ENCODE results near the gene ACTA1.
"Not testable (repeated sequence)": the region's sequence is repeated elsewhere in the genome, so short reads cannot be mapped to it uniquely, and the experiment has no call there.

Gene ACTA1

GRCh38 chr1:229428256-229428655 lies 5.6 kb downstream of the ACTA1 start:
- no peak for TF ChIP-seq CTCF (IDR thresholded peaks at IDR 0.05; ENCODE audit: low read depth, low read length, missing control alignments)
- H3K4me3 ChIP-seq (ENCODE audit: low read depth, low read length) = no peak overlapping the region
- in situ Hi-C loops (cut with HindIII; ENCODE audit: low pct_ligation_motif_present, low sequenced_read_pairs) = no loop called here
- H3K27me3 ChIP-seq (replicated peaks) = peaks cover 30% of the 10 kb centered on the region
- DNase-seq = no peak
- H3K27ac ChIP-seq = no peak overlapping the region
- no peaks in the 10 kb centered on the region for H3K36me3 ChIP-seq (replicated peaks)

- peaks cover 23% of the 10 kb centered on the region for H3K27me3 ChIP-seq (replicated peaks)
- no peak for TF ChIP-seq CTCF (IDR thresholded peaks at IDR 0.05; ENCODE audit: low read depth, low read length, missing control alignments)
- no peak overlapping the region for H3K27ac ChIP-seq
- no peak for DNase-seq
- H3K4me3 ChIP-seq (ENCODE audit: low read depth, low read length) = no peak overlapping the region
- in situ Hi-C loops (cut with HindIII; ENCODE audit: low pct_ligation_motif_present, low sequenced_read_pairs) = no loop called here
- no peaks in the 10 kb centered on the region for H3K36me3 ChIP-seq (replicated peaks)
Observed at GRCh38 chr1:229427572-229427971, 6.3 kb downstream of the ACTA1 start.

- in situ Hi-C loops (cut with HindIII; ENCODE audit: low pct_ligation_motif_present, low sequenced_read_pairs) = no loop called here
- Histone ChIP-seq H3K27ac (no peak overlapping the region), H3K36me3 (replicated peaks) (no peaks in the 10 kb centered on the region), H3K4me3 (ENCODE audit: low read depth, low read length) (no peak overlapping the region), H3K27me3 (replicated peaks) (peaks cover 7% of the 10 kb centered on the region)
- TF ChIP-seq CTCF (IDR thresholded peaks at IDR 0.05; ENCODE audit: low read depth, low read length, missing control alignments) = no peak
- no peak for DNase-seq
Observed at GRCh38 chr1:229425564-229426159, 8.2 kb downstream of the ACTA1 start.

DNA sequence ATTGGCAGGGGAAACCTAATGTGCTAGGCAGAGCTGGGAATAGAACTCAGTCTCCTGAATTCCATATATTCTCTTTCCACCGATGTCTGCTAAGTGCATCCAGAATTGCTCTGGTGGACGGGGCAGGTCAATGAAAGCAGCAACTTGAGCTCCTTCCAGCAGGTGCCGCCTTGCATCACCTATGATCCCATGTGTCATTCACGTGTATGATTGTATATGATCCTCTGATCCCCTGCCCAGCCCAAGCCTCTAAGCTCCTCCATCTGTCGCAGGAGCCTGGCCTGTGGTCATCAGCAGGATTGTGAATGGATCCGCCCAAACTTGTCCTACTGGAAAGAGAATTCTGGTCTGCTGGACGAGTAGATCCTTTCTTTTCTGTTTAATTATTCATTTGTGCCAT lies 13.1 kb downstream of the ACTA1 start:
- Histone ChIP-seq H3K27ac (no peak overlapping the region), H3K4me3 (ENCODE audit: low read depth, low read length) (no peak overlapping the region), H3K36me3 (replicated peaks) (no peaks in the 10 kb centered on the region), H3K27me3 (replicated peaks) (no peaks in the 10 kb centered on the region)
- DNase-seq = no peak
- no peak for TF ChIP-seq CTCF (IDR thresholded peaks at IDR 0.05; ENCODE audit: low read depth, low read length, missing control alignments)
- in situ Hi-C loops (cut with HindIII; ENCODE audit: low pct_ligation_motif_present, low sequenced_read_pairs) = no loop called here

DNA sequence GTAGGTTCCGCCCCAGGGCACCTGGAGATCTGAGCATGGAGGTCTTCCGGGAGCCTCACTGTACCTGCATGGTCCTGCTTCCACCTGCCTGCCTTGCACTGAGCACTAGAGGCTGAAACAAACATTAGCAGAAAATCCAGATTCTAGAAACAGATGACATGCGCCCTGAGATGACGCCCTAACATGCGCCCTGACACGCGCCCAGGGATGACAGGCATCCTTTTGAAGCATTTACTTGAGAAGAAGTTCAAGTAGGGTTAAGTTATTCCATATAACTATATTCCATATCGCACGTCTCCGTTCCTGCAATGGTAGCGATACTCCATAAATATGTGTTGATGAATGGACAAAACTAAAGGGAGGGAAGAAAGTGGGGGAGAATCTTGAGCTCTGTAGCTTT lies 13.7 kb downstream of the ACTA1 start:
- DNase-seq = no peak
- Histone ChIP-seq H3K36me3 (replicated peaks) (no peaks in the 10 kb centered on the region), H3K27me3 (replicated peaks) (no peaks in the 10 kb centered on the region), H3K27ac (no peak overlapping the region), H3K4me3 (ENCODE audit: low read depth, low read length) (no peak overlapping the region)
- TF ChIP-seq CTCF (IDR thresholded peaks at IDR 0.05; ENCODE audit: low read depth, low read length, missing control alignments) = no peak
- in situ Hi-C loops (cut with HindIII; ENCODE audit: low pct_ligation_motif_present, low sequenced_read_pairs) = no loop called here

DNA sequence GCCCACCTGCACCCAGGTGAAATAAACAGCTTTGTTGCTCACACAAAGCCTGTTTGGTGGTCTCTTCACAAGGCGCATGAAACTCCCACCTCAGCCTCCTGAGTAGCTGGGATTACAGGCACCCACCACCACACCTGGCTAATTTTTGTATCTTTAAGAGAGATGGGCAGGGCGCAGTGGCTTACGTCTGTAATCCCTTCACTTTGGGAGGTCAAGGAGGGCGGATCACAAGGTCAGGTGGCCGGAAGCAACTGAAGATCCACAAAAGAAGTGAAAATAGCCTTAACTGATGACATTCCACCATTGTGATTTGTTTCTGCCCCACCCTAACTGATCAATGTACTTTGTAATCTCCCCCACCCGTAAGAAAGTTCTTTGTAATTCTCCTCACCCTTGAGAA lies 15.3 kb downstream of the ACTA1 start:
- H3K27ac ChIP-seq; in situ Hi-C loops (cut with HindIII; ENCODE audit: low pct_ligation_motif_present, low sequenced_read_pairs); DNase-seq; H3K27me3 ChIP-seq (replicated peaks); H3K36me3 ChIP-seq (replicated peaks); H3K4me3 ChIP-seq (ENCODE audit: low read depth, low read length): not testable (repeated sequence)

- DNase-seq = not testable (repeated sequence)
Observed at GRCh38 chr1:229412810-229413209, 21.1 kb downstream of the ACTA1 start.

More at GRCh38 chr1:229412810-229413209, 21.1 kb downstream of the ACTA1 start:
- H3K4me3 ChIP-seq (ENCODE audit: low read depth, low read length); in situ Hi-C loops (cut with HindIII; ENCODE audit: low pct_ligation_motif_present, low sequenced_read_pairs); H3K27ac ChIP-seq; H3K36me3 ChIP-seq (replicated peaks): not testable (repeated sequence)
- peaks cover 30% of the 10 kb centered on the region for H3K27me3 ChIP-seq (replicated peaks)
